22Rv1 (cell line): ENCODE results near the gene PRKCB.

Experiments
- H3K27ac ChIP-seq: fragments of 450-650 bp; 2 replicates; pipeline ENCODE4 v1.5.1; 2017
- ZFX ChIP-seq: fragments of 450-650 bp; IDR thresholded peaks from 2 replicates; pipeline ENCODE4 v1.6.1; 2017; ENCODE audit warnings: antibody characterized with exemption, borderline replicate concordance
- TF ChIP-seq, protein P1 (sequence below): fragments of 450-650 bp; IDR thresholded peaks from 2 replicates; pipeline ENCODE4 v1.5.1; 2017; ENCODE audit warnings: mild to moderate bottlenecking

PRKCB gene

DNA sequence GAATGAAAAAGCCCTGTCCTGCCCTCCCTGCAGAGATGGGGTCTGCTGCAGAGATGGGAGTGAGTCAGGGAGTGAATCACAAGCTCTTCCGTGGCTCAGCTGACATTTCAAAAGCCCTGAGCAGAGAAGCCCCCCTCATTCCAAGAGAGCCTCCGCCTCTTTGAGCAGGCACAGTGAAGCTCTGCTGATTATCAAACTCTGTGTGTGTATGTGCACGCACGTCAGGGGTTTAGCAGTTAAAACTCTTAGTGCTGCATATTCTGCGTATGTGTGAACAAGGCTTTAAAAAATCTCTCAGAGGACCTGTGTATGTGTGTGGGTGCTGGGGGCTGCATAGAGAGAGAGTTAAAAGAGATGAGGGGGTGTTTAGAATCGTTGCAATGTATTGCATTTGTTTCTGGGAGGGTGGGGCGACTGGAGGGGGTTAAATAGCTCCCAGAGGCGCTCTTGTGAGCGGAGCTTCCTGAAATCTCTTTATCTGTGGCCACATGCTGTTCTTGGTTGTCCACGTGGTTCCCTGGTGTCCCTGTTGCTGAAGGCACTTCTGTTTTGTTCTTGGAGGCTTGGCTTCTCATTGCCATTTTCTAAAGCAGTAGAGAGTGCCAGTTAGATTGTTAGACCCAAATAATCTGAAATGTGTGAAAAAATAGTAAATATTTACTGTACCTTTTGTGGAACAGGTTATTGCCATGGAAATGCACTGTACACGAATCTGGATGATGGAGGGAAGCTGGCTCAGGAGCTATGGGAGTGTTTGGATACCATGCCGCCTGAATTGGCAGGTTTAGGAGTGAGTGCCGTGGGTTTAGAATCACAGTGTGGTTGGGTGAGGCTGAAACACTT is 116.6 kb downstream of the PRKCB start:
- TF ChIP-seq, protein P1, sequence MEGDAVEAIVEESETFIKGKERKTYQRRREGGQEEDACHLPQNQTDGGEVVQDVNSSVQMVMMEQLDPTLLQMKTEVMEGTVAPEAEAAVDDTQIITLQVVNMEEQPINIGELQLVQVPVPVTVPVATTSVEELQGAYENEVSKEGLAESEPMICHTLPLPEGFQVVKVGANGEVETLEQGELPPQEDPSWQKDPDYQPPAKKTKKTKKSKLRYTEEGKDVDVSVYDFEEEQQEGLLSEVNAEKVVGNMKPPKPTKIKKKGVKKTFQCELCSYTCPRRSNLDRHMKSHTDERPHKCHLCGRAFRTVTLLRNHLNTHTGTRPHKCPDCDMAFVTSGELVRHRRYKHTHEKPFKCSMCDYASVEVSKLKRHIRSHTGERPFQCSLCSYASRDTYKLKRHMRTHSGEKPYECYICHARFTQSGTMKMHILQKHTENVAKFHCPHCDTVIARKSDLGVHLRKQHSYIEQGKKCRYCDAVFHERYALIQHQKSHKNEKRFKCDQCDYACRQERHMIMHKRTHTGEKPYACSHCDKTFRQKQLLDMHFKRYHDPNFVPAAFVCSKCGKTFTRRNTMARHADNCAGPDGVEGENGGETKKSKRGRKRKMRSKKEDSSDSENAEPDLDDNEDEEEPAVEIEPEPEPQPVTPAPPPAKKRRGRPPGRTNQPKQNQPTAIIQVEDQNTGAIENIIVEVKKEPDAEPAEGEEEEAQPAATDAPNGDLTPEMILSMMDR: no peak
- TF ChIP-seq ZFX: no peak
- no peak overlapping the region for H3K27ac ChIP-seq

DNA sequence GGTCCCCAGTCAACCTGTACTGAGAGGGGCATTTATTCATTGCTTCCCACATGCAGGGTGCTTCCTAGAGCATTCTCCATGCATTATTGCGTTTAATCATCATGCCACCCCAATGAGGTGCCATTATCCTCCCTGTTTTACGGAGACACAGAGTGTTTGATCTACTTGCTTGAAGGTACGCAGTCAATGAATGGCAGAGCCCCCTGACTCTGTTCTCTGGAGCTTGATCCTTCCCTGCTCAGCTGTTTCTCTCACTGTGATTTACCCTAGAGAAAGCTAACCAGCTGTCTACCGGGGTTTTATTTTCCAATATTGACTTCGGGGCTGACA is 117.2 kb downstream of the PRKCB start:
- TF ChIP-seq, protein P1: no peak
- no peak for TF ChIP-seq ZFX
- H3K27ac ChIP-seq: no peak overlapping the region

DNA sequence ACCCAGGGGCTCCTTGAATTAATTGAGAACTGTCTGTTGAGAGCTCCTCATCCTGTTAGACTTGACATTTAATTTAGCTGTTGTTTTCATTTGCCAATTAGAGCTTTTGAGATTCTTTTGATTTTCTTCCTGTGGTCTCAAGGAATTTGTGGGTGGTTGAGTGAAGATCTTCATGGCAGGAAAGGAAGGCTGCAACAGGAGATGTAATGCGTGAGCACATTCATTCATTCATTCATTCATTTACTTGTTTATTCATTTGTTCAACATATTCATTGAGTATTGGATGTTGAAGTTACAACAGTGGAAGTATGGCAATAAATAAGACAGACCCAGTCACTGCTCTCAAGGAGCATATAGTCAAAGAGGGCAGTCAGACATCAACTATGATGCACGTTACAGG is 117.7 kb downstream of the PRKCB start:
- H3K27ac ChIP-seq: no peak overlapping the region
- TF ChIP-seq ZFX: no peak
- TF ChIP-seq, protein P1: no peak

DNA sequence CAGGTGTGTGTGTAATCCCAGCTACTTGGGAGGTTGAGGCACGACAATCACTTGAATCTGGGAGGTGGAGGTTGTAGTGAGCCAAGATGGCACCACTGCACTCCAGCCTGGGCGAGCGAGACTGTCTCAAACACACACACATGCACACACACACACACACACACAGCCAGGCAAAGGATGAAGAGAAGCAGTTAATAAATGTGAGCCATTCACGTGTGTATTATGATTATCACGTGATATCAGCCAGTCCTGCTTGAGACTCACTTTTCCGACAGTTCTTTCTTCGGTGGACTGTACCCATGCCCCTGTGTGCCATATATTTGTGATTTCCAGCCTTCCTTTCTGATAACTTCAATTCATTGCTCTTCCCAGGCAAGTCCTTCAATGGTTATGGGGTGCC is 119.3 kb downstream of the PRKCB start:
- no peak overlapping the region for H3K27ac ChIP-seq
- TF ChIP-seq ZFX: no peak
- TF ChIP-seq, protein P1: no peak

DNA sequence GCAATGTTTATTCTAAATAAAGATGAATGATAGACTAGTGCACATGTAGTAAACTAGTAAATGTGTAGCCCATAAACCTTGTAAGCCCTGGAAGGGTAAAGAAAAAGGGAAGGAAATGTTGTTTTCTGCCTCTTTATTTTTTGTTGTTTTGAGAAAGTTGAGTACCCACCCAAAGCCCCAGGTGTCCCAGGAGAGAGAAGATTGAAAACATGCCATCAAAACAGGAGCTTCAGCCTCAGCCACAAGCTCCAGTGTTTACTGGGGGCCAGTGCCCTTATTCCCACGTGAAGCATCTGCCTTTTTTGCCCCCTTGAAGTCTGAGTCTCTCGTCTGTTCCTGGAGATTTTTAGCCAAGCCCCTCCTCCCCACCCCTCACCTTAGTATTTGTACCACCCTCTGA is 121.5 kb downstream of the PRKCB start:
- H3K27ac ChIP-seq: no peak overlapping the region
- TF ChIP-seq ZFX: no peak

DNA sequence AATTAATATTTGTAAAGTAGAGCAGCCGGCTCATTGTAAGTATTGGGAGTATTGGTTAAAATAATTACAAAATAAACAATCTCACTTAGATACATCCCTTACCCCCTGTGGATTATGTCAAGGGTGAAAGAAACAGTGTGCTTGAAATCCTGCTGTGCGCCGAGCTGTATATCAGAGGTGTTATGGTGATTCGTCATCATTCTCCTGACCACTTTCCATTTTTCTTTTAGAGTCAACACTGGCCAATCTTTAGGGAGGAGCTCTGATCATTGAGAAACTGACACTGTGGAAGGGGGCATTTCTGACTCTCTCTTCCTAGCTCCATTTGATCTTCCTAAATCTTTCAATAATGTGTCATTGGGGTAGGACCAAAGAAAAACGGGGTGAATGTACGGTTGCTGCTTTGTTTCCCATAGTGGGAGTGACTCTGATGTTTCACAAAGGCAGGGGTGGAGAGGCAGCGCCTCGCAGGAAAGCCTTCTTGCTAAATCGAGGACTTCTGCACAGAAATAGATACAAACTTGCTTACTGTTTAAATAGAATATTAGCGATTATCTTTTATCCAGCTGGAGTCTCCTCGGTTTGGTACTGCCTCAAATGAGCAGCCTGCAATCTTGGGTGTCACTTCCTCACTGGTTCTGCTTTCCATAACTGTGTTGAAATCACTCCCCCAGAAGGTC is 123.4 kb downstream of the PRKCB start:
- no peak overlapping the region for H3K27ac ChIP-seq
- no peak for TF ChIP-seq ZFX
- TF ChIP-seq, protein P1: no peak

DNA sequence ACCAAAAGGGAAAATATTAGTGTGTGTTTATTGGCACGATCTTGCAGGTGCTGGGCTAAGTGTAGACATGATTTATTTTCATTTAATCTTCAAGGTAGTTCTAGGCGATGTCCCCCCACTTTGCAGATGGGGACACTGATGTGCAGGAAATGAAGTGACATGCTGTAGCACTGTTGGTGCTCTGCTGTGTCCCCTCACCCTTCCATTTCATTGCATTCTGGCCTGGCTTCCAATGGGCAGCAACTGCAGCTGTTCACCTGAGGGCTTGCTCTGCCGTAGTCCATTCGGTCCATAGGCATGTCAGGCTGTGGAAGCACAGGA is 123.9 kb downstream of the PRKCB start:
- TF ChIP-seq ZFX: no peak
- TF ChIP-seq, protein P1: no peak

More for the DNA sequence above, 123.9 kb downstream of the PRKCB start:
- no peak overlapping the region for H3K27ac ChIP-seq
